ENCODE measurements around the gene PLEKHA6.

The PLEKHA6 gene

DNA sequence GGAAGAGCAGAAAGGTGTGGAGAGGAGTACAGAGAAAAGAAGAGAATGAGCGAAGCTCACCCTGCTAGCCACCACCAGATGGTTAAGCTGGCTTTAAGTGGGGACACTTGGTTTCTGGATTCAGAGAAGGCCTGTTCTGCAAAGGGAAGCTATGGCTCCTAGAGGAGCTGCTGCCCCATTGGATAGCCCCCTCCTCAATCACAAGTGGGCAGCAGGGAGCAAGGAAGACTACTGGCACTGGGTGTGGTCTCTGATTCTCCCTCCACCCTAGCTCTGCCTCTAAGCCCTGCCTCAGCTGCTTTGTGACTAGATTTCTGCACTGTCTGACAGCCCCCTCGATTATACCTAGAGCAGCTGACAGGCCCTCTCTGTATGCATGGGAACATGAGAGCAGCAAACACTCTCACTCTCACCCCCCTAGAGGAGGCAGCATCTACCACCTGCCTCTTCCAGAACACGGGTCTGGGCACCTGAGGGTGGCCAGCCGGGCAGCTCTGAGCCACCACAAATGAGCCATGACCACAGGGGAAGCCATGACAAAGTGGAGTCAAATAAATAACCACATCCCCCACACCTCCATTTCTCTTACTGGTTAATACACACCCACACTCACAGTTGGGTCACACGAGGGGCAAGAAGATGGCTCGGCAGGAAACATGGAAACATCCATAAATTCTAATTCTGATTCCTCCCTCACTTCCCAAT is 13.6 kb downstream of the PLEKHA6 start:
- H3K27me3 ChIP-seq = peaks cover 0 to 10% of the 10 kb centered on the region in 2 donors
- H3K4me1 ChIP-seq = peaks cover 0 to 5% (median 3%) of the 10 kb centered on the region in 4 donors
- no peaks in the 10 kb centered on the region for H3K36me3 ChIP-seq
- no peak overlapping the region for H3K4me3 ChIP-seq
- TF ChIP-seq CTCF (IDR thresholded peaks at IDR 0.05) = no peak
- intact Hi-C loops (cut with DNase I; ENCODE audit: low total_unique reads) = no loop called here
- DNase-seq = no peak
- H3K27ac ChIP-seq = no peak overlapping the region
- no peaks in the 10 kb centered on the region for H3K9me3 ChIP-seq

- peaks cover 0 to 3% (median 0%) of the 10 kb centered on the region in 4 donors for H3K4me1 ChIP-seq
- no peak for TF ChIP-seq CTCF (IDR thresholded peaks at IDR 0.05)
- H3K27me3 ChIP-seq = peaks cover 0 to 7% of the 10 kb centered on the region in 2 donors
- no peaks in the 10 kb centered on the region for H3K36me3 ChIP-seq
- H3K27ac ChIP-seq = peak overlapping the region in 1 of 2 donors; percentile 22
- intact Hi-C loops (cut with DNase I; ENCODE audit: low total_unique reads) = no loop called here
- H3K9me3 ChIP-seq = no peaks in the 10 kb centered on the region
- H3K4me3 ChIP-seq = no peak overlapping the region
- DNase-seq = no peak
Measured at GRCh38 chr1:204345438-204345841, 14.3 kb downstream of the PLEKHA6 start.

DNA sequence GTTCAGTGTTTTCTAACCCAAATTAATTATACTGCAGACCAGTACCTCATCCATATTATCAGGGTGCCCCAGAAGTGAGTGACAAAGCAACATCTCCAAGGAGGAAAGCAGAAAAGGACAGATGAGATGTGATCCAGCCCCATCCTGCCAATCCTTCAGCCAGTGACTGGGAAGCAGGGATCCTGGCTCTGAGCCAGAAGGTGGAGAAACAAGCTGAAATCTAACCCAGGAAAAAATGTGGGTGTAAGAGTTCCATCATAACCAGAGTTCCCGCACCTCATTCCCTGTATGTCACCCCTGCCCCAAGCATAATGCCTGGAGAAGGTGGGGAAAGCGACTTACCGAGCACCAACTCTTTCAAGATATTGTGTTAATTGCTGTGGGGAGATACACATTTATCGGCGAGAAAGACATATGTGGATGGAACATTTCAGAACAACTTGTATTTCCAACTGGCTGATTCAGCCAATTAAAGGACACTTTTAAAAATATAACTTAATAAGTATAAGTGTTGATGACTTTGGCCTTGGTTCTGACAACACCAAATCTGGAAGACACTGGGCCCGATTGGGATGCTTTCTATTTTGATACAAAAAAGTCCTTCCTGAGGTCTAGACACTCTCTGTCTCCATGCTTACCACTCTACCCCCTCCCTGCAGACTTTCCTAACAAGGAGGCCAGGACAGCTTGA is 14.9 kb downstream of the PLEKHA6 start:
- Histone ChIP-seq H3K9me3 (no peaks in the 10 kb centered on the region), H3K27me3 (peaks cover 0 to 7% of the 10 kb centered on the region in 2 donors), H3K4me1 (peaks cover 0 to 3% (median 0%) of the 10 kb centered on the region in 4 donors), H3K27ac (peak overlapping the region in 1 of 2 donors; percentile 22), H3K36me3 (no peaks in the 10 kb centered on the region), H3K4me3 (no peak overlapping the region)
- intact Hi-C loops (cut with DNase I; ENCODE audit: low total_unique reads) = no loop called here
- peak in 1 of 2 donors; percentile 76 for DNase-seq
- TF ChIP-seq CTCF (IDR thresholded peaks at IDR 0.05) = no peak

GRCh38 chr1:204343802-204344201 is 15.9 kb downstream of the PLEKHA6 start:
- no peak for DNase-seq
- H3K4me3 ChIP-seq = no peak overlapping the region
- TF ChIP-seq CTCF (IDR thresholded peaks at IDR 0.05) = no peak
- intact Hi-C loops (cut with DNase I; ENCODE audit: low total_unique reads) = no loop called here
- H3K36me3 ChIP-seq = no peaks in the 10 kb centered on the region
- peaks cover 0 to 3% of the 10 kb centered on the region in 2 donors for H3K27me3 ChIP-seq
- H3K27ac ChIP-seq = no peak overlapping the region
- no peaks in the 10 kb centered on the region for H3K9me3 ChIP-seq
- peaks cover 0 to 2% (median 0%) of the 10 kb centered on the region in 4 donors for H3K4me1 ChIP-seq

DNA sequence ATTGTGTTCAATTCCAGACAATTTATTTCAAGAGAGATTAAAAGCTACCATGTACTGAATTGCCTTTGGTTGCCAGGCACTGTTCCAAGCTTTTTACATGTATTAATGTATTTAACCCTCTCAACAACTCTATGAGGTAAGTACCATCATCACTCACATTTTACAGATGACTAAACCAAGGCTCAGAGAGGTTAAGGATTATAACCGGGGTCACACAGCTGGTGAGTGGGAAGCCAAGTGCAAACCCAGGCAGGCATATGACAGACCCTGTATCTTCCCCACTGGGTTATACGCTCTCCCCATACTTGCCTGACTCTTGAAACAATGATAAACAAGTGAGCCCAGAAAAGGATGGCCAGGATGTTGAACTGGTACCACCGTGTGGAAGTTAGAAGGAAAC is 16.5 kb downstream of the PLEKHA6 start:
- no peak overlapping the region for H3K27ac ChIP-seq
- intact Hi-C loops (cut with DNase I; ENCODE audit: low total_unique reads) = no loop called here
- no peak overlapping the region for H3K4me3 ChIP-seq
- no peak for TF ChIP-seq CTCF (IDR thresholded peaks at IDR 0.05)
- H3K27me3 ChIP-seq = no peaks in the 10 kb centered on the region
- H3K9me3 ChIP-seq = no peaks in the 10 kb centered on the region
- no peaks in the 10 kb centered on the region for H3K4me1 ChIP-seq
- H3K36me3 ChIP-seq = no peaks in the 10 kb centered on the region
- no peak for DNase-seq
